Measurements from ENCODE around the gene KCNE4. TPM values are rescaled to one million over a fixed set of nuclear protein-coding genes. Genes with fewer than 3 reads are reported as not detected.
A peak's percentile ranks its signal among the peaks of the same experiment; 100 is the strongest.

KCNE4 gene
- total and polyA plus RNA-seq, 9 of the 15 experiments (the other 6 are each of a cell fraction or from before 2014, with no cell fraction given): not detected

DNA sequence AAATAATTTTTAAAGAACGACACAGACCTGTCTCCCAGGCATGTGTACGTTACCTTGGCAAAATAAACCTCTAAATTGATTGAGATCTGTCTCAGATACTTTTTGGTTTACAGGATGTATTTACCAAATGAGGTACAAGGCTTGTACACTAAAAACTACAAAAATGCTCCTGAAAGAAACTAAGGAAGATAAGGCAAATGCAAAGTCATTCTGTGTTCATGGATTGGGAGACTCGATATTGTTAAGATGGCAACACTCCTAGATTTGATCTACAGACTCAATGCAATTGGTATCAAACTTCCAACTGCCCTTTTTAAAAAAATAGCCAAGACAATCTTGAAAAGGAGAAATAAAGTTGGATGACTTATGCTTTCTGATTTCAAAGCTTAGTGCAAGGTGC lies 11.5 kb upstream of the KCNE4 start (continued):
- TF ChIP-seq STAT6 (CRISPR knock-in tag; IDR thresholded peaks at IDR 0.05) (no peak), SMAD3 (CRISPR knock-in tag; conservative IDR thresholded peaks at IDR 0.05) (no peak), PRDM10 (IDR thresholded peaks at IDR 0.05; ENCODE audit: partially characterized antibody) (no peak), DPF2 (IDR thresholded peaks at IDR 0.05) (peak; percentile 49; the same call in 1 of the 2 replicates), ZNF696 (CRISPR knock-in tag; conservative IDR thresholded peaks at IDR 0.05) (no peak), NEUROD1 (IDR thresholded peaks at IDR 0.05; ENCODE audit: borderline replicate concordance, low read depth, low read length, partially characterized antibody) (no peak), C11orf30 (IDR thresholded peaks at IDR 0.05; ENCODE audit: low read depth) (peak; percentile 54; the same call in 1 of the 2 replicates), TCF7 (IDR thresholded peaks at IDR 0.05; ENCODE audit: borderline replicate concordance) (no peak), ZBTB17 (CRISPR knock-in tag; IDR thresholded peaks at IDR 0.05) (no peak)
- TF ChIP-seq, protein P1, sequence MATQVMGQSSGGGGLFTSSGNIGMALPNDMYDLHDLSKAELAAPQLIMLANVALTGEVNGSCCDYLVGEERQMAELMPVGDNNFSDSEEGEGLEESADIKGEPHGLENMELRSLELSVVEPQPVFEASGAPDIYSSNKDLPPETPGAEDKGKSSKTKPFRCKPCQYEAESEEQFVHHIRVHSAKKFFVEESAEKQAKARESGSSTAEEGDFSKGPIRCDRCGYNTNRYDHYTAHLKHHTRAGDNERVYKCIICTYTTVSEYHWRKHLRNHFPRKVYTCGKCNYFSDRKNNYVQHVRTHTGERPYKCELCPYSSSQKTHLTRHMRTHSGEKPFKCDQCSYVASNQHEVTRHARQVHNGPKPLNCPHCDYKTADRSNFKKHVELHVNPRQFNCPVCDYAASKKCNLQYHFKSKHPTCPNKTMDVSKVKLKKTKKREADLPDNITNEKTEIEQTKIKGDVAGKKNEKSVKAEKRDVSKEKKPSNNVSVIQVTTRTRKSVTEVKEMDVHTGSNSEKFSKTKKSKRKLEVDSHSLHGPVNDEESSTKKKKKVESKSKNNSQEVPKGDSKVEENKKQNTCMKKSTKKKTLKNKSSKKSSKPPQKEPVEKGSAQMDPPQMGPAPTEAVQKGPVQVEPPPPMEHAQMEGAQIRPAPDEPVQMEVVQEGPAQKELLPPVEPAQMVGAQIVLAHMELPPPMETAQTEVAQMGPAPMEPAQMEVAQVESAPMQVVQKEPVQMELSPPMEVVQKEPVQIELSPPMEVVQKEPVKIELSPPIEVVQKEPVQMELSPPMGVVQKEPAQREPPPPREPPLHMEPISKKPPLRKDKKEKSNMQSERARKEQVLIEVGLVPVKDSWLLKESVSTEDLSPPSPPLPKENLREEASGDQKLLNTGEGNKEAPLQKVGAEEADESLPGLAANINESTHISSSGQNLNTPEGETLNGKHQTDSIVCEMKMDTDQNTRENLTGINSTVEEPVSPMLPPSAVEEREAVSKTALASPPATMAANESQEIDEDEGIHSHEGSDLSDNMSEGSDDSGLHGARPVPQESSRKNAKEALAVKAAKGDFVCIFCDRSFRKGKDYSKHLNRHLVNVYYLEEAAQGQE (IDR thresholded peaks at IDR 0.05; ENCODE audit: borderline replicate concordance): 0 out of 2 replicates have a peak, but pooled peaks have one; percentile 9
- TF ChIP-seq, protein P1 (CRISPR knock-in tag; IDR thresholded peaks at IDR 0.05; ENCODE audit: low read depth): no peak
- TF ChIP-seq, protein P2, sequence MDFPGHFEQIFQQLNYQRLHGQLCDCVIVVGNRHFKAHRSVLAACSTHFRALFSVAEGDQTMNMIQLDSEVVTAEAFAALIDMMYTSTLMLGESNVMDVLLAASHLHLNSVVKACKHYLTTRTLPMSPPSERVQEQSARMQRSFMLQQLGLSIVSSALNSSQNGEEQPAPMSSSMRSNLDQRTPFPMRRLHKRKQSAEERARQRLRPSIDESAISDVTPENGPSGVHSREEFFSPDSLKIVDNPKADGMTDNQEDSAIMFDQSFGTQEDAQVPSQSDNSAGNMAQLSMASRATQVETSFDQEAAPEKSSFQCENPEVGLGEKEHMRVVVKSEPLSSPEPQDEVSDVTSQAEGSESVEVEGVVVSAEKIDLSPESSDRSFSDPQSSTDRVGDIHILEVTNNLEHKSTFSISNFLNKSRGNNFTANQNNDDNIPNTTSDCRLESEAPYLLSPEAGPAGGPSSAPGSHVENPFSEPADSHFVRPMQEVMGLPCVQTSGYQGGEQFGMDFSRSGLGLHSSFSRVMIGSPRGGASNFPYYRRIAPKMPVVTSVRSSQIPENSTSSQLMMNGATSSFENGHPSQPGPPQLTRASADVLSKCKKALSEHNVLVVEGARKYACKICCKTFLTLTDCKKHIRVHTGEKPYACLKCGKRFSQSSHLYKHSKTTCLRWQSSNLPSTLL (IDR thresholded peaks at IDR 0.05): no peak
